Small intestine (tissue), 7 donors: ENCODE results near the gene TCOF1. TPM values are rescaled to one million over a fixed set of nuclear protein-coding genes. Genes with fewer than 3 reads are reported as not detected.

Experiments
- DNase-seq, 2 donors: peaks; one replicate each; pipeline versions ENCODE4 v3.0.0 to v3.0.0-alpha.2; 2013
- FAIRE-seq: peaks from 2 replicates; lab custom pipeline; 2012; peaks lifted over from hg19 to GRCh38; lab: Jason Lieb, UNC
- H3K27ac ChIP-seq, 3 donors: one replicate each; pipeline ENCODE4 v1.5.1; 2013; ENCODE audit warnings: low read length in 2 of 3, mild to moderate bottlenecking in 2 of 3, control low read depth in 1 of 3, inconsistent platforms in 1 of 3, low read depth in 1 of 3, moderate library complexity in 1 of 3
- H3K27me3 ChIP-seq, 3 donors: one replicate each; pipeline ENCODE4 v1.6.1; 2013; ENCODE audit warnings: low read length in 3 of 3, inconsistent platforms in 1 of 3; ENCODE audit not compliant: control insufficient read depth in 3 of 3, insufficient read depth in 3 of 3
- H3K36me3 ChIP-seq, 3 donors: one replicate each; pipeline ENCODE4 v1.6.1; 2013; ENCODE audit warnings: low read length in 3 of 3, inconsistent platforms in 1 of 3, low read depth in 1 of 3, mild to moderate bottlenecking in 1 of 3, moderate library complexity in 1 of 3; ENCODE audit not compliant: control insufficient read depth in 3 of 3, insufficient read depth in 2 of 3
- H3K4me1 ChIP-seq, 3 donors: one replicate each; pipeline ENCODE4 v1.6.1; 2013; ENCODE audit warnings: low read length in 2 of 3, inconsistent platforms in 1 of 3, low read depth in 1 of 3, mild to moderate bottlenecking in 1 of 3, moderate library complexity in 1 of 3; ENCODE audit not compliant: control insufficient read depth in 3 of 3, insufficient read depth in 2 of 3
- H3K4me3 ChIP-seq, 3 donors: one replicate each; pipeline ENCODE4 v1.5.1; 2013; ENCODE audit warnings: low read length in 3 of 3, control low read depth in 1 of 3, inconsistent platforms in 1 of 3, low read depth in 1 of 3, mild to moderate bottlenecking in 1 of 3, moderate library complexity in 1 of 3
- H3K9me3 ChIP-seq, 2 donors: one replicate each; pipeline ENCODE4 v1.6.1; 2013; ENCODE audit warnings: low read depth in 1 of 2, low read length in 1 of 2; ENCODE audit not compliant: control insufficient read depth in 2 of 2, insufficient read depth in 1 of 2
- WGBS, 3 donors: extraction: QIAGEN DNeasy Blood & Tissue Kit; methylation state at CpG; one replicate each; pipeline ENCODE4 v1.1.7; 2013; 5-methylcytosine and 5-hydroxymethylcytosine counted together
- polyA plus RNA-seq, 4 donors: library from polyadenylated mRNA; stranded (reverse) in 3 of 4; unstranded in 1 of 4; fragments of 200-250 nt in 3 of 4; fragments of 120-200 nt in 1 of 4; gene quantifications; one replicate each; pipeline versions ENCODE4 v1.2.1 to v1.2.3, GENCODE V29; 2013
- donor health status: healthy with polysubstance abuse.
- donor health status: control.
- donor health status: control.
- donor health status: Bipolar disorder and iron deficiency.
- donor health status: healthy.

Gene TCOF1
- polyA plus RNA-seq, 4 donors: 18.3 to 29.7 (median 20.6) TPM

- H3K4me1 ChIP-seq: no peaks in the 10 kb centered on the region
- 76 to 89% (median 78%) methylated on average over 1 of the region's 1 CpG for WGBS, 3 donors
- no peaks in the 10 kb centered on the region for H3K9me3 ChIP-seq
- no peak overlapping the region for H3K4me3 ChIP-seq
- DNase-seq (no peak), FAIRE-seq (no peak)
- no peaks in the 10 kb centered on the region for H3K27me3 ChIP-seq
- no peaks in the 10 kb centered on the region for H3K36me3 ChIP-seq
- H3K27ac ChIP-seq: no peak overlapping the region
Measured at GRCh38 chr5:150321211-150321610, 36.3 kb upstream of the TCOF1 start.

GRCh38 chr5:150321784-150322183, 35.7 kb upstream of the TCOF1 start:
- Histone ChIP-seq H3K4me1 (no peaks in the 10 kb centered on the region), H3K27me3 (no peaks in the 10 kb centered on the region), H3K9me3 (no peaks in the 10 kb centered on the region), H3K27ac (no peak overlapping the region), H3K4me3 (no peak overlapping the region), H3K36me3 (no peaks in the 10 kb centered on the region)
- WGBS, 3 donors: 86 to 94% (median 89%) methylated on average over 1 of the region's 1 CpG
- no peak for FAIRE-seq
- no peak for DNase-seq

- no peaks in the 10 kb centered on the region for H3K27me3 ChIP-seq
- no peak for DNase-seq
- no peak overlapping the region for H3K27ac ChIP-seq
- H3K4me1 ChIP-seq: no peaks in the 10 kb centered on the region
- no peak for FAIRE-seq
- no peaks in the 10 kb centered on the region for H3K36me3 ChIP-seq
- H3K4me3 ChIP-seq: no peak overlapping the region
- H3K9me3 ChIP-seq: no peaks in the 10 kb centered on the region
Measured at GRCh38 chr5:150322202-150322601, 35.3 kb upstream of the TCOF1 start.

GRCh38 chr5:150323092-150323491, 34.4 kb upstream of the TCOF1 start:
- no peak for FAIRE-seq

GRCh38 chr5:150323819-150324218, 33.7 kb upstream of the TCOF1 start:
- FAIRE-seq (no peak), DNase-seq (no peak)
- WGBS, 3 donors: 66 to 85% (median 71%) methylated on average over 8 of the region's 8 CpGs

More at GRCh38 chr5:150323092-150323491, 34.4 kb upstream of the TCOF1 start:
- no peak overlapping the region for H3K4me3 ChIP-seq
- 77 to 87% (median 80%) methylated on average over 6 of the region's 6 CpGs for WGBS, 3 donors
- no peaks in the 10 kb centered on the region for H3K27me3 ChIP-seq
- H3K9me3 ChIP-seq: no peaks in the 10 kb centered on the region
- H3K36me3 ChIP-seq: no peaks in the 10 kb centered on the region
- no peaks in the 10 kb centered on the region for H3K4me1 ChIP-seq
- no peak overlapping the region for H3K27ac ChIP-seq
- no peak for DNase-seq

GRCh38 chr5:150325426-150325825, 32.1 kb upstream of the TCOF1 start:
- no peak overlapping the region for H3K4me3 ChIP-seq
- no peak overlapping the region for H3K27ac ChIP-seq
- FAIRE-seq (no peak), DNase-seq (no peak)
- no peaks in the 10 kb centered on the region for H3K4me1 ChIP-seq
- no peaks in the 10 kb centered on the region for H3K27me3 ChIP-seq
- H3K36me3 ChIP-seq: no peaks in the 10 kb centered on the region
- WGBS, 3 donors: 61 to 82% (median 76%) methylated on average over 4 of the region's 4 CpGs
- no peaks in the 10 kb centered on the region for H3K9me3 ChIP-seq

More at GRCh38 chr5:150323819-150324218, 33.7 kb upstream of the TCOF1 start:
- no peak overlapping the region for H3K27ac ChIP-seq
- H3K4me1 ChIP-seq: no peaks in the 10 kb centered on the region
- no peaks in the 10 kb centered on the region for H3K9me3 ChIP-seq
- H3K36me3 ChIP-seq: no peaks in the 10 kb centered on the region
- no peaks in the 10 kb centered on the region for H3K27me3 ChIP-seq
- H3K4me3 ChIP-seq: no peak overlapping the region

- H3K27ac ChIP-seq: no peak overlapping the region
- no peaks in the 10 kb centered on the region for H3K4me1 ChIP-seq
- no peak overlapping the region for H3K4me3 ChIP-seq
- 44 to 59% (median 58%) methylated on average over 2 of the region's 2 CpGs for WGBS, 3 donors
- DNase-seq (no peak), FAIRE-seq (no peak)
- no peaks in the 10 kb centered on the region for H3K27me3 ChIP-seq
- H3K36me3 ChIP-seq: no peaks in the 10 kb centered on the region
- H3K9me3 ChIP-seq: no peaks in the 10 kb centered on the region
Measured at GRCh38 chr5:150326707-150327106, 30.8 kb upstream of the TCOF1 start.

- no peak for DNase-seq
- no peak overlapping the region for H3K4me3 ChIP-seq
- no peak for FAIRE-seq
- WGBS, 3 donors: 72 to 81% (median 79%) methylated on average over 3 of the region's 3 CpGs
- H3K36me3 ChIP-seq: no peaks in the 10 kb centered on the region
- no peaks in the 10 kb centered on the region for H3K4me1 ChIP-seq
- H3K27me3 ChIP-seq: no peaks in the 10 kb centered on the region
- no peaks in the 10 kb centered on the region for H3K9me3 ChIP-seq
- H3K27ac ChIP-seq: no peak overlapping the region
Measured at GRCh38 chr5:150327139-150327538, 30.4 kb upstream of the TCOF1 start.

- no peak for FAIRE-seq
- DNase-seq: no peak
- Histone ChIP-seq H3K4me1 (no peaks in the 10 kb centered on the region), H3K27me3 (no peaks in the 10 kb centered on the region), H3K9me3 (no peaks in the 10 kb centered on the region), H3K27ac (no peak overlapping the region), H3K4me3 (no peak overlapping the region), H3K36me3 (no peaks in the 10 kb centered on the region)
- WGBS, 3 donors: 90 to 94% (median 93%) methylated on average over 2 of the region's 2 CpGs
Measured at GRCh38 chr5:150328515-150328914, 29.0 kb upstream of the TCOF1 start.
